Smooth muscle cell (in vitro differentiated cells): ENCODE data around the gene GTF3C6. TPM values are rescaled to one million over a fixed set of nuclear protein-coding genes. Genes with fewer than 3 reads are reported as not detected.

Experiments used
- DNase-seq: peaks from one replicate; lab custom pipeline; 2025; ENCODE audit not compliant: unreplicated experiment; lab: John Stamatoyannopoulos, UW
- H2AFZ ChIP-seq: fragments of 200-600 bp; sonication (generic); 2 replicates; pipeline ENCODE4 v1.6.0; 2016; ENCODE audit warnings: antibody characterized with exemption, low read depth, mild to moderate bottlenecking
- H3F3A ChIP-seq: fragments of 200-600 bp; sonication (generic); 2 replicates; pipeline ENCODE4 v1.6.0; 2017; ENCODE audit warnings: antibody characterized with exemption, low read depth
- H3K27ac ChIP-seq: fragments of 200-600 bp; sonication (generic); 2 replicates; pipeline ENCODE4 v1.5.1; 2016; ENCODE audit warnings: low read depth, mild to moderate bottlenecking
- H3K27me3 ChIP-seq: fragments of 200-600 bp; sonication (generic); 2 replicates; pipeline ENCODE4 v1.6.1; 2016; ENCODE audit warnings: low read depth, mild to moderate bottlenecking
- H3K36me3 ChIP-seq: fragments of 200-600 bp; sonication (generic); 2 replicates; pipeline ENCODE4 v1.5.1; 2016; ENCODE audit warnings: low read depth
- H3K4me1 ChIP-seq: fragments of 200-600 bp; sonication (generic); 2 replicates; pipeline ENCODE4 v1.5.1; 2016; ENCODE audit warnings: low read depth
- H3K4me2 ChIP-seq: fragments of 200-600 bp; sonication (generic); 2 replicates; pipeline ENCODE4 v1.6.0; 2016; ENCODE audit warnings: mild to moderate bottlenecking
- H3K4me3 ChIP-seq: fragments of 200-600 bp; sonication (generic); 2 replicates; pipeline ENCODE4 v1.5.1; 2016; ENCODE audit warnings: mild to moderate bottlenecking
- H3K79me2 ChIP-seq: fragments of 200-600 bp; sonication (generic); 2 replicates; pipeline ENCODE4 v1.6.0; 2016; ENCODE audit warnings: low read depth, mild to moderate bottlenecking
- H3K9ac ChIP-seq: fragments of 200-600 bp; sonication (generic); 2 replicates; pipeline ENCODE4 v1.6.0; 2016; ENCODE audit warnings: low read depth
- H3K9me3 ChIP-seq: fragments of 200-600 bp; sonication (generic); replicated peaks from 2 replicates; pipeline ENCODE4 v1.5.1; 2016; ENCODE audit warnings: low read depth
- H4K20me1 ChIP-seq: fragments of 200-600 bp; sonication (generic); 2 replicates; pipeline ENCODE4 v1.6.0; 2016; ENCODE audit warnings: low read depth
- CTCF ChIP-seq: fragments of 200-600 bp; sonication (generic); IDR thresholded peaks from 2 replicates; pipeline ENCODE4 v1.5.1; 2017; ENCODE audit warnings: borderline replicate concordance, mild to moderate bottlenecking, antibody characterized with exemption; ENCODE audit not compliant: insufficient read depth, poor library complexity, severe bottlenecking
- WGBS: methylation state at CpG from one replicate; pipeline ENCODE4 v1.1.7; 2016; ENCODE audit warnings: low lambda C conversion rate; 5-methylcytosine and 5-hydroxymethylcytosine counted together
- polyA plus RNA-seq: library from polyadenylated mRNA; unstranded; fragments of >200 nt; fragmentation: Nextera tagmentation; extraction: Ambion mirVana; gene quantifications from 2 replicates; pipeline ENCODE4 v1.2.1, GENCODE V29; 2016
- total RNA-seq: library from RNA; depleted of rRNA; stranded (reverse); fragments of >200 nt; gene quantifications from 2 replicates; pipeline ENCODE4 v1.2.3, GENCODE V29; 2014

Gene GTF3C6
- total and polyA plus RNA-seq, 2 experiments from 2014 or later, result 88.5 to 90.2 TPM

GRCh38 chr6:110949679-110950285 lies 8.7 kb upstream of the GTF3C6 start:
- Histone ChIP-seq H3K4me1 (no peaks in the 10 kb centered on the region), H3K36me3 (no peaks in the 10 kb centered on the region), H3K79me2 (no peaks in the 10 kb centered on the region), H3K27ac (no peak overlapping the region), H3K4me2 (no peak overlapping the region), H3K4me3 (no peak overlapping the region), H3F3A (no peaks in the 10 kb centered on the region), H4K20me1 (no peaks in the 10 kb centered on the region), H2AFZ (no peak overlapping the region), H3K27me3 (no peaks in the 10 kb centered on the region), H3K9ac (no peak overlapping the region), H3K9me3 (no peaks in the 10 kb centered on the region)
- DNase-seq, result no peak
- 77% methylated on average over 8 of the region's 8 CpGs for WGBS
- peak; percentile 54 for TF ChIP-seq CTCF

- DNase-seq, result no peak
- no peaks in the 10 kb centered on the region for H3K4me1 ChIP-seq
- no peak overlapping the region for H3K9ac ChIP-seq
- H3K27me3 ChIP-seq, result no peaks in the 10 kb centered on the region
- no peaks in the 10 kb centered on the region for H4K20me1 ChIP-seq
- H2AFZ ChIP-seq, result no peak overlapping the region
- no peaks in the 10 kb centered on the region for H3K79me2 ChIP-seq
- H3F3A ChIP-seq, result no peaks in the 10 kb centered on the region
- H3K27ac ChIP-seq, result no peak overlapping the region
- H3K9me3 ChIP-seq, result no peaks in the 10 kb centered on the region
- no peak for TF ChIP-seq CTCF
- H3K4me3 ChIP-seq, result no peak overlapping the region
- H3K4me2 ChIP-seq, result no peak overlapping the region
- H3K36me3 ChIP-seq, result no peaks in the 10 kb centered on the region
These were observed 8.1 kb upstream of the GTF3C6 start for GRCh38 chr6:110950440-110950839.

GRCh38 chr6:110951008-110951407 lies 7.5 kb upstream of the GTF3C6 start:
- no peak overlapping the region for H3K27ac ChIP-seq
- H3F3A ChIP-seq, result no peaks in the 10 kb centered on the region
- WGBS, result 97% methylated on average over 1 of the region's 1 CpG
- H3K4me3 ChIP-seq, result no peak overlapping the region
- no peaks in the 10 kb centered on the region for H3K9me3 ChIP-seq
- H3K4me1 ChIP-seq, result no peaks in the 10 kb centered on the region
- H4K20me1 ChIP-seq, result no peaks in the 10 kb centered on the region
- no peak for DNase-seq
- H3K27me3 ChIP-seq, result no peaks in the 10 kb centered on the region
- H3K36me3 ChIP-seq, result no peaks in the 10 kb centered on the region
- no peak overlapping the region for H3K9ac ChIP-seq
- H3K79me2 ChIP-seq, result no peaks in the 10 kb centered on the region
- H2AFZ ChIP-seq, result no peak overlapping the region
- no peak for TF ChIP-seq CTCF
- no peak overlapping the region for H3K4me2 ChIP-seq
